ENCODE data around the gene TMEM181.

GRCh38 chr6:158552796-158553138 lies 7.1 kb upstream of the TMEM181 start:
- TF ChIP-seq CTCF (IDR thresholded peaks at IDR 0.05) (no peak), POLR2AphosphoS5 (IDR thresholded peaks at IDR 0.05; ENCODE audit: low read depth, low read length) (no peak), RAD21 (IDR thresholded peaks at IDR 0.05; ENCODE audit: low read length) (no peak), MXI1 (IDR thresholded peaks at IDR 0.05; ENCODE audit: low read depth, low read length) (no peak), YY1 (IDR thresholded peaks at IDR 0.05; ENCODE audit: low read depth) (no peak), TCF12 (IDR thresholded peaks at IDR 0.05) (no peak), ZBTB33 (IDR thresholded peaks at IDR 0.05; ENCODE audit: borderline replicate concordance, low read depth) (no peak), SIN3A (IDR thresholded peaks at IDR 0.05; ENCODE audit: borderline replicate concordance, low read depth, low read length) (no peak), RFX5 (IDR thresholded peaks at IDR 0.05; ENCODE audit: low read length) (no peak), SMC3 (IDR thresholded peaks at IDR 0.05; ENCODE audit: low read depth, low read length) (no peak), MAX (IDR thresholded peaks at IDR 0.05; ENCODE audit: low read depth) (no peak), FOXJ3 (CRISPR knock-in tag; IDR thresholded peaks at IDR 0.05) (no peak), EZH2phosphoT487 (IDR thresholded peaks at IDR 0.05; ENCODE audit: borderline replicate concordance, low read depth) (no peak)
